ENCODE measurements around the gene HLA-DPB1.

The HLA-DPB1 gene

DNA sequence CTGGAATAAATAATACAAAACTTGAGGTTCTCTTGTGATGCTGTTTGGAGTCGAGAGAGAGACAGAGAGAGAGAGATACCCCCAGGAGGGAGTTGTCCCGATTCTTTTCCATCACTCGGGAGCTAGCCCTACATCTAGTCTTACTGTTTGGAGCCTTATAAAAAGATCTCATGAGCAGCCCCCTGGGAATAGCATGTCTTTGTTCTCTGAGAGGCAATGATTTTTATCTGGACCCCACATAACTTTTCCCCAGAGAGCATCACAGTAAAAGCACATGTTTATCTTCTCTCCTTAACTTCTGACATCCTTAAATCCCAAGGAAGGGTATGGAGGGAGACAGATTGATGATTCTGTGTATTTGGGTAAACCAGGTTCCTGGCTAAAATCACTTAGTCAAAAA, 45.5 kb upstream of the HLA-DPB1 start:
- no peak overlapping the region for H3K9ac ChIP-seq (ENCODE audit: low read depth, low read length, poor library complexity, severe bottlenecking)
- peaks cover 30% of the 10 kb centered on the region for H3K27me3 ChIP-seq (ENCODE audit: insufficient read depth, low read length, poor library complexity, severe bottlenecking)
- H3K4me1 ChIP-seq (ENCODE audit: insufficient read depth, low read length, poor library complexity, severe bottlenecking) = no peaks in the 10 kb centered on the region
- H3K79me2 ChIP-seq (ENCODE audit: insufficient read depth, low read length) = no peaks in the 10 kb centered on the region
- no peak overlapping the region for H2AFZ ChIP-seq (ENCODE audit: low read length)
- no peaks in the 10 kb centered on the region for H3K9me2 ChIP-seq (replicated peaks; ENCODE audit: low read depth, low read length)
- TF ChIP-seq EZH2phosphoT487 (IDR thresholded peaks at IDR 0.05; ENCODE audit: borderline replicate concordance) = no peak
- TF ChIP-seq, protein P1, sequence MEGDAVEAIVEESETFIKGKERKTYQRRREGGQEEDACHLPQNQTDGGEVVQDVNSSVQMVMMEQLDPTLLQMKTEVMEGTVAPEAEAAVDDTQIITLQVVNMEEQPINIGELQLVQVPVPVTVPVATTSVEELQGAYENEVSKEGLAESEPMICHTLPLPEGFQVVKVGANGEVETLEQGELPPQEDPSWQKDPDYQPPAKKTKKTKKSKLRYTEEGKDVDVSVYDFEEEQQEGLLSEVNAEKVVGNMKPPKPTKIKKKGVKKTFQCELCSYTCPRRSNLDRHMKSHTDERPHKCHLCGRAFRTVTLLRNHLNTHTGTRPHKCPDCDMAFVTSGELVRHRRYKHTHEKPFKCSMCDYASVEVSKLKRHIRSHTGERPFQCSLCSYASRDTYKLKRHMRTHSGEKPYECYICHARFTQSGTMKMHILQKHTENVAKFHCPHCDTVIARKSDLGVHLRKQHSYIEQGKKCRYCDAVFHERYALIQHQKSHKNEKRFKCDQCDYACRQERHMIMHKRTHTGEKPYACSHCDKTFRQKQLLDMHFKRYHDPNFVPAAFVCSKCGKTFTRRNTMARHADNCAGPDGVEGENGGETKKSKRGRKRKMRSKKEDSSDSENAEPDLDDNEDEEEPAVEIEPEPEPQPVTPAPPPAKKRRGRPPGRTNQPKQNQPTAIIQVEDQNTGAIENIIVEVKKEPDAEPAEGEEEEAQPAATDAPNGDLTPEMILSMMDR (conservative IDR thresholded peaks at IDR 0.05; ENCODE audit: low read length) = no peak
- no peaks in the 10 kb centered on the region for H3K36me3 ChIP-seq (ENCODE audit: insufficient read depth, low read length)
- no peaks in the 10 kb centered on the region for H3F3A ChIP-seq (ENCODE audit: low read depth)
- H4K20me1 ChIP-seq (ENCODE audit: insufficient read depth, low read length, poor library complexity, severe bottlenecking) = no peaks in the 10 kb centered on the region
- H3K4me3 ChIP-seq (ENCODE audit: low read length, poor library complexity, severe bottlenecking) = no peak overlapping the region
- H3K4me2 ChIP-seq (ENCODE audit: low read depth, low read length, poor library complexity, severe bottlenecking) = no peak overlapping the region
- no peaks in the 10 kb centered on the region for H3K9me3 ChIP-seq (ENCODE audit: insufficient read depth, low read depth, low read length)

DNA sequence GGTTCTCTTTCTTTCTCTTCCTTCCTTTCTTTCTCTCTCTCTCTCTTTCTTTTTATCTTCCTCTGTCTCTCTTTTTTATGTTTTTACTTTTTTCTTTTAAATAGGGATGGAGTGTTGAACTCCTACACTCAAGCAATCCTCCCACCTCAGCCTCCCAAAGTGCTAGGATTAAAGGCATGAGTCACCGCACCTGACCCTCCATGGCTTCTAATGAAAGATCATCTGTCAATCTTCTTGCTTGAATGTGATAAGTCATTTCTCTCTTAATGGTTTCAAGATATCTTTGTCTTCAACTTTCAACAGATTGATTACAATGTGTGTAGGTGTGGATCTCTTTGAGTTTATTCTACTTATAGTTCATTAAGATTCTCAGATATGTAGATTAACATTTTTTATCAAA, 41.2 kb upstream of the HLA-DPB1 start:
- Histone ChIP-seq H3K4me1 (ENCODE audit: insufficient read depth, low read length, poor library complexity, severe bottlenecking) (no peaks in the 10 kb centered on the region), H3K79me2 (ENCODE audit: insufficient read depth, low read length) (no peaks in the 10 kb centered on the region), H4K20me1 (ENCODE audit: insufficient read depth, low read length, poor library complexity, severe bottlenecking) (no peaks in the 10 kb centered on the region), H3K9ac (ENCODE audit: low read depth, low read length, poor library complexity, severe bottlenecking) (no peak overlapping the region), H3K9me3 (ENCODE audit: insufficient read depth, low read depth, low read length) (no peaks in the 10 kb centered on the region), H3K36me3 (ENCODE audit: insufficient read depth, low read length) (no peaks in the 10 kb centered on the region), H3F3A (ENCODE audit: low read depth) (no peaks in the 10 kb centered on the region), H3K4me2 (ENCODE audit: low read depth, low read length, poor library complexity, severe bottlenecking) (no peak overlapping the region), H3K4me3 (ENCODE audit: low read length, poor library complexity, severe bottlenecking) (no peak overlapping the region), H2AFZ (ENCODE audit: low read length) (no peak overlapping the region), H3K9me2 (replicated peaks; ENCODE audit: low read depth, low read length) (no peaks in the 10 kb centered on the region), H3K27me3 (ENCODE audit: insufficient read depth, low read length, poor library complexity, severe bottlenecking) (peaks cover 56% of the 10 kb centered on the region)
- TF ChIP-seq, protein P1 (conservative IDR thresholded peaks at IDR 0.05; ENCODE audit: low read length) = no peak
- no peak for TF ChIP-seq EZH2phosphoT487 (IDR thresholded peaks at IDR 0.05; ENCODE audit: borderline replicate concordance)

DNA sequence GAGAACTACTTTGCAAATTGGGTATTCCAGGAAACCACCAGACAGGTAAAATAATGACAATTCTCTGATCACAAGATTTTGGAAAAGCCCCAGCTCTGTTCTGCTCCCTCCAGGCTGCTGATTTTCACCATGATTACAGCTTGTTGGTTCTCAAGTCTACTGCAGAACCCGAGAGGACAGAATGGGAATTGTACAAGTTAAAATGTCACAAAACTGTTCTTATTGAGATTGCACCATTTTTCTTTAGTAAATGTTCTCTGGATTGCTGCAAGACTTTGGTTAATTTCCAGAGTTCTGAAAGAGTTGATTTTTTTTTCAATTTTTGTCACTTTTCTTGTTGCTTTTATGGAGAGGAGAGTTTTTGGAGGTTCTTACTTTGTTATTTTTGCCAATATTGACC, 39.3 kb upstream of the HLA-DPB1 start:
- H3K4me1 ChIP-seq (ENCODE audit: insufficient read depth, low read length, poor library complexity, severe bottlenecking) = no peaks in the 10 kb centered on the region
- H3K9ac ChIP-seq (ENCODE audit: low read depth, low read length, poor library complexity, severe bottlenecking) = no peak overlapping the region
- peaks cover 56% of the 10 kb centered on the region for H3K27me3 ChIP-seq (ENCODE audit: insufficient read depth, low read length, poor library complexity, severe bottlenecking)
- no peak overlapping the region for H3K4me3 ChIP-seq (ENCODE audit: low read length, poor library complexity, severe bottlenecking)
- no peak overlapping the region for H2AFZ ChIP-seq (ENCODE audit: low read length)
- no peaks in the 10 kb centered on the region for H3K9me3 ChIP-seq (ENCODE audit: insufficient read depth, low read depth, low read length)
- no peaks in the 10 kb centered on the region for H3K36me3 ChIP-seq (ENCODE audit: insufficient read depth, low read length)
- TF ChIP-seq, protein P1 (conservative IDR thresholded peaks at IDR 0.05; ENCODE audit: low read length) = no peak
- TF ChIP-seq EZH2phosphoT487 (IDR thresholded peaks at IDR 0.05; ENCODE audit: borderline replicate concordance) = no peak
- no peaks in the 10 kb centered on the region for H3K79me2 ChIP-seq (ENCODE audit: insufficient read depth, low read length)
- H4K20me1 ChIP-seq (ENCODE audit: insufficient read depth, low read length, poor library complexity, severe bottlenecking) = no peaks in the 10 kb centered on the region
- no peak overlapping the region for H3K4me2 ChIP-seq (ENCODE audit: low read depth, low read length, poor library complexity, severe bottlenecking)
- no peaks in the 10 kb centered on the region for H3K9me2 ChIP-seq (replicated peaks; ENCODE audit: low read depth, low read length)
- no peaks in the 10 kb centered on the region for H3F3A ChIP-seq (ENCODE audit: low read depth)
